K562 (cell line): Measurements from ENCODE around the gene H2BK1. TPM values are rescaled to one million over a fixed set of nuclear protein-coding genes. Genes with fewer than 3 reads are reported as not detected.

ENCODE experiments used
- ATAC-seq: fragments of 200-7000 bp; cut with Tn5 transposase; 3 replicates; pipeline ENCODE4 v1.9.1; 2020; ENCODE audit warnings: moderate library complexity
- BruUV-seq: library from RNA; stranded (reverse); fragments of 400-500 nt; replicated peaks from 2 replicates; lab custom pipeline; 2021; lab: Mats Ljungman, UMichigan
- CTCF ChIA-PET: fragments of 300-600 bp; formaldehyde crosslinking; extraction: SDS; loops from one replicate; lab custom pipeline; 2021; ENCODE audit warnings: low intra/inter-chr PET ratio; lab: Yijun Ruan, JAX
- POLR2A ChIA-PET: fragments of 300-600, 350-650 bp; sonication (Branson Sonifier 250); formaldehyde crosslinking; extraction: SDS; loops from one replicate; lab custom pipeline; 2021; ENCODE audit warnings: antibody characterized with exemption, inconsistent platforms; lab: Yijun Ruan, JAX
- DNase-seq, 4 experiments: peaks; one replicate each; pipeline versions ENCODE4 v3.0.0 to v3.0.0-alpha.2; 2011 to 2018; ENCODE audit warnings: low spot score in 3 of 4, mixed read lengths in 3 of 4; ENCODE audit errors: extremely low read depth in 1 of 4
- FAIRE-seq: peaks from 2 replicates; lab custom pipeline; 2011; peaks lifted over from hg19 to GRCh38; lab: Jason Lieb, UNC
- H2AFZ ChIP-seq: 2 replicates; pipeline ENCODE4 v1.6.0; 2011; ENCODE audit warnings: low read depth, low read length, control low read depth, inconsistent platforms
- H3K27ac ChIP-seq: fragments of 200-600 bp; 3 replicates; pipeline ENCODE4 v1.8.0; 2011; ENCODE audit warnings: low read depth, mild to moderate bottlenecking, control low read depth, inconsistent platforms, low read length, moderate library complexity, mixed read lengths; ENCODE audit errors: extremely low read depth
- H3K27me3 ChIP-seq, 2 experiments: fragments of 300-600 bp in 1 of 2; 2 replicates in 1 of 2; 3 replicates in 1 of 2; pipeline versions ENCODE4 v1.6.0 to v1.8.0; 2011; ENCODE audit warnings: inconsistent platforms in 2 of 2, low read length in 2 of 2, mild to moderate bottlenecking in 1 of 2, mixed read lengths in 1 of 2, moderate library complexity in 1 of 2; ENCODE audit not compliant: control insufficient read depth in 2 of 2, insufficient read depth in 2 of 2
- H3K36me3 ChIP-seq: fragments of 300-600 bp; 3 replicates; pipeline ENCODE4 v1.8.0; 2011; ENCODE audit warnings: mild to moderate bottlenecking, low read length, inconsistent platforms; ENCODE audit not compliant: control insufficient read depth, insufficient read depth
- H3K4me1 ChIP-seq, 2 experiments: fragments of 200-600 bp in 1 of 2; replicated peaks in 1 of 2; 2 replicates in 1 of 2; 3 replicates in 1 of 2; pipeline versions ENCODE4 v1.5.1 to v1.8.0; 2011; ENCODE audit warnings: inconsistent platforms in 2 of 2, low read length in 2 of 2, mild to moderate bottlenecking in 1 of 2, mixed read lengths in 1 of 2, moderate library complexity in 1 of 2; ENCODE audit not compliant: control insufficient read depth in 2 of 2, insufficient read depth in 2 of 2
- H3K4me2 ChIP-seq: 2 replicates; pipeline ENCODE4 v1.6.1; 2011; ENCODE audit warnings: low read length, control low read depth, inconsistent platforms, mixed read lengths; ENCODE audit not compliant: insufficient read depth
- H3K4me3 ChIP-seq: fragments of 200-600 bp; sonication (generic), shearing (Covaris generic); 2 replicates; pipeline ENCODE4 v1.5.1; 2016; ENCODE audit warnings: control low read depth, inconsistent platforms
- H3K79me2 ChIP-seq: fragments of 200-600 bp; 3 replicates; pipeline ENCODE4 v1.8.0; 2011; ENCODE audit warnings: low read length, inconsistent platforms; ENCODE audit not compliant: control insufficient read depth, insufficient read depth
- H3K9ac ChIP-seq, 2 experiments: 2 replicates each; pipeline versions ENCODE4 v1.6.0 to v1.6.1; 2011; ENCODE audit warnings: low read depth in 2 of 2, low read length in 2 of 2, control low read depth in 1 of 2, inconsistent platforms in 1 of 2, mild to moderate bottlenecking in 1 of 2, mixed read lengths in 1 of 2; ENCODE audit not compliant: insufficient read depth in 1 of 2
- H3K9me1 ChIP-seq: one replicate; pipeline ENCODE4 v1.6.0; 2011; ENCODE audit warnings: inconsistent platforms, mild to moderate bottlenecking, low read length, moderate library complexity; ENCODE audit not compliant: control insufficient read depth, insufficient read depth
- H3K9me3 ChIP-seq: replicated peaks from 2 replicates; pipeline ENCODE4 v1.5.1; 2011; ENCODE audit warnings: low read depth, low read length, inconsistent platforms; ENCODE audit not compliant: control insufficient read depth, insufficient read depth
- H4K20me1 ChIP-seq: replicated peaks from 2 replicates; pipeline ENCODE4 v1.6.1; 2011; ENCODE audit warnings: low read length, inconsistent platforms, mixed read lengths; ENCODE audit not compliant: control insufficient read depth, insufficient read depth
- CHD4 ChIP-seq: fragments of 200-600 bp; sonication (generic); IDR thresholded peaks from 3 replicates; pipeline ENCODE4 v1.6.1; 2012; ENCODE audit warnings: low read depth, mild to moderate bottlenecking, mixed read lengths, low read length, inconsistent platforms; ENCODE audit not compliant: insufficient read depth, insufficient replicate concordance, poor library complexity, severe bottlenecking
- ETS2 ChIP-seq: IDR thresholded peaks from 2 replicates; pipeline ENCODE4 v1.6.1; 2016; ENCODE audit warnings: borderline replicate concordance, missing genetic modification characterization, mild to moderate bottlenecking, moderate library complexity, missing compliant biosample characterization; ENCODE audit not compliant: poor library complexity, severe bottlenecking
- GATAD2A ChIP-seq: fragments of 450-650 bp; IDR thresholded peaks from 2 replicates; pipeline ENCODE4 v1.6.1; 2017
- HNRNPLL ChIP-seq: fragments of 200-400 bp; formaldehyde crosslinking; IDR thresholded peaks from 2 replicates; pipeline ENCODE4 v1.6.1; 2017; ENCODE audit warnings: low read length, low read depth, mild to moderate bottlenecking; ENCODE audit not compliant: poor library complexity, severe bottlenecking
- KAT7 ChIP-seq: sonication (generic); formaldehyde crosslinking; IDR thresholded peaks from 2 replicates; pipeline ENCODE4 v1.8.0; 2022; ENCODE audit warnings: missing genetic modification reagents, mild to moderate bottlenecking, borderline replicate concordance
- NR0B1 ChIP-seq: fragments of 450-650 bp; IDR thresholded peaks from one replicate; pipeline ENCODE4 v1.6.1; 2018; ENCODE audit warnings: mild to moderate bottlenecking, moderate library complexity; ENCODE audit not compliant: partially characterized antibody
- NUFIP1 ChIP-seq: fragments of 450-650 bp; IDR thresholded peaks from 2 replicates; pipeline ENCODE4 v1.6.1; 2018; ENCODE audit not compliant: partially characterized antibody
- PHF21A ChIP-seq: fragments of 450-650 bp; IDR thresholded peaks from 2 replicates; pipeline ENCODE4 v1.6.1; 2017; ENCODE audit warnings: low read depth, borderline replicate concordance
- SOX6 ChIP-seq: fragments of 450-650 bp; IDR thresholded peaks from 2 replicates; pipeline ENCODE4 v1.6.1; 2014; ENCODE audit warnings: mild to moderate bottlenecking
- ZBTB5 ChIP-seq: fragments of 450-650 bp; IDR thresholded peaks from 2 replicates; pipeline ENCODE4 v1.6.1; 2017; ENCODE audit warnings: antibody characterized with exemption
- ZKSCAN3 ChIP-seq: fragments of 250-450 bp; sonication (Bioruptor Pico); IDR thresholded peaks from 2 replicates; pipeline ENCODE4 v1.4.0; 2020
- WGBS: fragments of 100-300 bp; shearing (Covaris generic); methylation state at CpG from one replicate; pipeline ENCODE4 v1.1.6; 2016; ENCODE audit warnings: low coverage, mixed read lengths; ENCODE audit not compliant: insufficient coverage; ENCODE audit errors: missing lambda C conversion rate; 5-methylcytosine and 5-hydroxymethylcytosine counted together
- in situ Hi-C: fragments of 300-500 bp; cut with MboI; formaldehyde crosslinking; loops from 4 replicates; pipeline ENCODE4 v1.15.0; 2018; ENCODE audit warnings: inconsistent platforms, mixed read lengths
- intact Hi-C: fragments of 100-400 bp; cut with micrococcal nuclease; formaldehyde crosslinking; loops from 2 replicates; pipeline ENCODE4 v1.14.2; 2022
- polyA plus RNA-seq, 8 experiments: library from polyadenylated mRNA; depleted of rRNA in 4 of 8; stranded (reverse) in 5 of 8; unstranded in 3 of 8; fragments of >200 nt; fragmentation: Nextera tagmentation in 2 of 8; fragmentation: Illumina TruSeq in 1 of 8; extraction: Ambion mirVana in 2 of 8; extraction: Trizol in 1 of 8; gene quantifications; 2 replicates each; pipeline versions ENCODE4 v1.2.1 to v1.2.3, GENCODE V29; 2011 to 2014; ENCODE audit warnings: inconsistent platforms in 1 of 8, missing spikeins in 1 of 8
- total RNA-seq, 7 experiments: library from RNA; depleted of rRNA in 6 of 7; stranded (reverse); fragments of >200 nt in 6 of 7; fragmentation: Illumina TruSeq in 2 of 7; extraction: Trizol in 2 of 7; gene quantifications; 2 replicates each; pipeline versions ENCODE4 v1.2.1 to v1.2.3, GENCODE V29; 2011 to 2021; ENCODE audit warnings: low replicate concordance in 1 of 7
- TF ChIP-seq, protein P1 (sequence below), 2 experiments: fragments of 250-450 bp in 1 of 2; fragments of 450-650 bp in 1 of 2; sonication (Bioruptor Pico) in 1 of 2; IDR thresholded peaks; 2 replicates each; pipeline versions ENCODE4 v1.6.1 to v1.8.0; 2016 to 2021; ENCODE audit warnings: mild to moderate bottlenecking in 2 of 2, moderate library complexity in 2 of 2, missing compliant biosample characterization in 1 of 2, missing genetic modification characterization in 1 of 2

Gene H2BK1
- total and polyA plus RNA-seq, 9 of the 15 experiments (the other 6 are each of a cell fraction or from before 2014, with no cell fraction given), result not detected

GRCh38 chr7:151229249-151229648 is 19.0 kb upstream of the H2BK1 start:
- H2AFZ ChIP-seq, result peak overlapping the region; percentile 7; the same call in 1 of the 2 replicates
- TF ChIP-seq SOX6 (no peak), ZBTB5 (no peak), GATAD2A (no peak), HNRNPLL (no peak), PHF21A (no peak), NUFIP1 (no peak), ETS2 (tag) (no peak), KAT7 (CRISPR knock-in tag) (no peak), ZKSCAN3 (CRISPR knock-in tag) (no peak), NR0B1 (no peak), CHD4 (no peak)
- TF ChIP-seq, protein P1, sequence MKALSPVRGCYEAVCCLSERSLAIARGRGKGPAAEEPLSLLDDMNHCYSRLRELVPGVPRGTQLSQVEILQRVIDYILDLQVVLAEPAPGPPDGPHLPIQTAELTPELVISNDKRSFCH (CRISPR knock-in tag; IDR thresholded peaks at IDR 0.05), result no peak
- TF ChIP-seq, protein P1 (tag; IDR thresholded peaks at IDR 0.05), result no peak
- no peak overlapping the region for H3K27ac ChIP-seq
- 76% methylated on average over 10 of the region's 10 CpGs for whole genome bisulfite sequencing
- ChIA-PET CTCF (no interaction called here), POLR2A (interaction anchor here (0.6 to 3.6 kb wide), 4 partner anchors 9 to 232 kb away, joined by 3 to 36 read pairs (median 3); no protein-coding TSS in a partner anchor)
- H3K4me1 ChIP-seq, result peaks cover 35 to 46% of the 10 kb centered on the region in 2 experiments; a peak in 4 of 5 replicates
- H3K36me3 ChIP-seq, result peaks cover 24% of the 10 kb centered on the region
- H3K9ac ChIP-seq, result no peak overlapping the region
- no peaks in the 10 kb centered on the region for H3K27me3 ChIP-seq
- H3K9me3 ChIP-seq, result no peaks in the 10 kb centered on the region
- no peak overlapping the region for H3K4me2 ChIP-seq
- H3K9me1 ChIP-seq, result peaks cover 10% of the 10 kb centered on the region
- in situ Hi-C loops (no loop called here), intact Hi-C loops (no loop called here)
- FAIRE-seq (no peak), DNase-seq (no peak), ATAC-seq (no peak)
- peaks cover 12% of the 10 kb centered on the region for H4K20me1 ChIP-seq
- H3K4me3 ChIP-seq, result no peak overlapping the region
- BruUV-seq, result no TSS peak
- H3K79me2 ChIP-seq, result peaks cover 44% of the 10 kb centered on the region
